HFF-Myc (cell line): ENCODE measurements around the gene EBLN2.

Source experiments
- DNase-seq: peaks from one replicate; pipeline ENCODE4 v3.0.0-alpha.2; 2011; ENCODE audit warnings: low read depth; ENCODE audit errors: extremely low read depth
- H3K4me3 ChIP-seq: replicated peaks from 2 replicates; pipeline ENCODE4 v1.5.1; 2011; ENCODE audit warnings: low read depth, mild to moderate bottlenecking, control low read depth, low read length
- TF ChIP-seq, protein P1 (sequence below): IDR thresholded peaks from 2 replicates; pipeline ENCODE4 v1.5.1; 2012; ENCODE audit warnings: mild to moderate bottlenecking, low read depth, low read length, control low read depth; ENCODE audit errors: missing control alignments

Gene EBLN2

DNA sequence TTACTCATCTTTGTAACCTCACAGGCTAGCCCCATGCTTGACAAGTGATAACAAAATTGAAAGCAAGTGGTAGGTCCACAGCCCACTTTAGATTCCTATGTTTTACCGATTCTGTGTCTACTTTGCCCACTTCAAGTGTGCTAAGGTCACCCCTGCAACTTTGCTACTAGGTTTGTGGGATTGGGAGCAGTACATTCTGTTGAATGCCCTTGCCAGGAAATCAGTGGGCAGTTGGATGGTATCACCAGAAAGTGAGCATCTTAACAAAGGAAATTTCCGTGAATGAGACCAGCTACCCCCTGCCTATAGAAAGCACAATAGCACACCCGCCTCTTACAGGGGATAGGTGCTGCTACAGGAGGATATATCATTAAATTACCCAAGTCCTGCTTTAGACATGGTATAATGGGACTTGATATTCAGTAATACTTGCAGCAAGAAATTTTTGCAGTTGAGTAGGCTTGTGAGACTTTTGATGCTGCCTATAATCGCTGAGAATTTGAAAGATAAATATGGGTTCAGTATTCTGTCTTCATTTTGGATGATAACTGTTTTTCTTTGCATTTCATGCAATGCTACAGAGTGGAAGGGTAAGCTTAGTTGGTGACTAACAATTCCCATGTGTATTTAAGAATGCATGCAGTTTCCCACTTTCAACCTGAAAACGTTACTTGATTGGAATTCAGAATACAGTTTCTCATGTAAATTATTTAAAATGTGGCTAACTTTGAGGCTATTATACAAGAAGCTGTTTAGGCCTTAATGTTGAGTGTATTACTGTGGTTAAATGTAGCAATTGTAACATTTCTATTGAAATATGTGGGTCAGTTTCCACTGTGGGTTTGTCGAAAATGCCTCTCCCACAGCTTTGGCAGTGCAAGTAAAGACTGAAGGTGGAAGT, 9.5 kb downstream of the EBLN2 start:
- DNase-seq = no peak
- H3K4me3 ChIP-seq = no peak overlapping the region
- TF ChIP-seq, protein P1, sequence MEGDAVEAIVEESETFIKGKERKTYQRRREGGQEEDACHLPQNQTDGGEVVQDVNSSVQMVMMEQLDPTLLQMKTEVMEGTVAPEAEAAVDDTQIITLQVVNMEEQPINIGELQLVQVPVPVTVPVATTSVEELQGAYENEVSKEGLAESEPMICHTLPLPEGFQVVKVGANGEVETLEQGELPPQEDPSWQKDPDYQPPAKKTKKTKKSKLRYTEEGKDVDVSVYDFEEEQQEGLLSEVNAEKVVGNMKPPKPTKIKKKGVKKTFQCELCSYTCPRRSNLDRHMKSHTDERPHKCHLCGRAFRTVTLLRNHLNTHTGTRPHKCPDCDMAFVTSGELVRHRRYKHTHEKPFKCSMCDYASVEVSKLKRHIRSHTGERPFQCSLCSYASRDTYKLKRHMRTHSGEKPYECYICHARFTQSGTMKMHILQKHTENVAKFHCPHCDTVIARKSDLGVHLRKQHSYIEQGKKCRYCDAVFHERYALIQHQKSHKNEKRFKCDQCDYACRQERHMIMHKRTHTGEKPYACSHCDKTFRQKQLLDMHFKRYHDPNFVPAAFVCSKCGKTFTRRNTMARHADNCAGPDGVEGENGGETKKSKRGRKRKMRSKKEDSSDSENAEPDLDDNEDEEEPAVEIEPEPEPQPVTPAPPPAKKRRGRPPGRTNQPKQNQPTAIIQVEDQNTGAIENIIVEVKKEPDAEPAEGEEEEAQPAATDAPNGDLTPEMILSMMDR = no peak

DNA sequence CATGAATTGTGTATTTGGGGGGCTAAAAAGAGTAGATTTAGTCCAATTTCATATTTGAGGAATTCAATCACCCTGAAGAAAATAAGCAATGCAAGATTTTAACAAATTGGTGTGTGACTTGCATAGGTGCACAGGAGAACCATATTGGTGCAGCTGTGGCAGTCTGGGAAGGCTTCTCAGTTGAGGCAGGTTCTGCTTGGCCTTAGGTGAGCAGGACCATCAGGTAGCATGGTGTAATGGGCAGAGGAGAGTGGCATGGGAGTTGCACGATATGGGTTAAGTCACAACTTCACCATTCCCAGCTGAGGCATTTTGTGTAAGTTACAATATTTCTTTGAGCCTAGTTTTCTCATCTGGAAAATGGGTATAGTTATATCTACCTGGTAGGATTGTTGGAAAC, 10.5 kb downstream of the EBLN2 start:
- DNase-seq = no peak
- no peak overlapping the region for H3K4me3 ChIP-seq
- TF ChIP-seq, protein P1 = no peak

DNA sequence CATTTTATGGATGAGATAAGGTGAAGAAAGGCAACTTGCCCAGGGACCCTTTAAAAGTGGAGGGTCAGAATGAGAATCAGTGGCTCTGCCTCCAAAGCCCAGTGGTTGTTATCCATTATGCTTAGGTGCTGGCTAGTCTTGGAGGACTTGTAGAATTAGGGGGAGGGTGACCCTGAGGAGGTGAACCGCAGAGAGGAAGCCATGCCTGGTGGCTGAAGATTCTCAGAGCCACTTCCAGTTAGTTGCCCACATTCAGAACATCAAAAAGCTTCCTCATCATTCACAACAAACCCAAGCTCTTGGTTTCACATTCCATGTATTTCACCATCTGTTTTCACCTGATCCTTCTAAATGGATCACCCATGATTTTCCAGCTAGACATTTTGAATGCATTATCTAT, 11.2 kb downstream of the EBLN2 start:
- H3K4me3 ChIP-seq = no peak overlapping the region
- DNase-seq = no peak
- TF ChIP-seq, protein P1 = no peak

DNA sequence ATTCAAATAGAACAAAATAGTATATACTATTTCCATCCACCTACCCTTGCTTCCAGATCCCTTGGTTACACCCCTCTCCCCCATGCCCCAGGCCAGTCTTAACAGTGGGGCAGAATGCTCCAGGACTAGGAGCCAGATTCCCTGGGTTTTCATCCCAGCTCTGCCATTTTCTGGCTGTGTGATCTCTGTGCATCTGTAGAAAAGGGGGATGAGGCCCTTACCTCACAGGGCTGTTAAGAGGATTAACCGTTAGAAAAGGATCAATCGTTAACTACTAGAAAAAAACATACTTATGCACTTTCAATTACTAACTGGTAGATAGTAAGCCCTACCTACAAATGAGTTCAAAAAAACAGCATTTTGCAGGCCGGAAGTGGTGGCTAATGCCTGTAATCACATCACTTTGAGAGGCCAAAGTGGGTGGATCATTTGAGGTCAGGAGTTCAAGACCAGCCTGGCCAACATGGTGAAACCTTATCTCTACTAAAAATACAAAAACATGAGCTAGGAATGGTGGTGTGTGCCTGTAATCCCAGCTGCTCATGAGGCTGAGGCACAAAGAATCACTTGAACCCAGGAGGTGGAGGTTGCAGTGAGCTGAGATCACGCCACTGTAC, 11.7 kb downstream of the EBLN2 start:
- no peak overlapping the region for H3K4me3 ChIP-seq
- DNase-seq = no peak
- TF ChIP-seq, protein P1 = no peak

DNA sequence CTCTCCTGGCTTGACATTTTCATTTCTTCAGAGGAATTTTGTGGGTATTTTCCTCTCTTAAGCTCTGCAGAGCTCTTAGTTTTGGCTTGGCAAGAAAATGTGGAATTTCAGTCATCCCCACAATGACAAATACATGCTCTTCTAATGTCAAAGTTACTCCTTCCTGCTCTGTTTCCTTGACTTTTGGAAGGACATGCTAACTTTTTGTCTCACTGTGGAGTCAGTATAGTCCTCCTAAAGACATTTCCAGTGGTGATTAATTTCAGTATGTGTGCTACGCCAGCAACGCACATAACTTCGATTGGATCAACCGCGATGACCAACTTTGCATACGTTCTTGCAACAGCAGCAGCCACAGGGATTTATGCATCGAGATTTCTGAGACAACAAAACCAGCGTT, 13.3 kb downstream of the EBLN2 start:
- no peak overlapping the region for H3K4me3 ChIP-seq
- no peak for DNase-seq
- TF ChIP-seq, protein P1 = no peak

DNA sequence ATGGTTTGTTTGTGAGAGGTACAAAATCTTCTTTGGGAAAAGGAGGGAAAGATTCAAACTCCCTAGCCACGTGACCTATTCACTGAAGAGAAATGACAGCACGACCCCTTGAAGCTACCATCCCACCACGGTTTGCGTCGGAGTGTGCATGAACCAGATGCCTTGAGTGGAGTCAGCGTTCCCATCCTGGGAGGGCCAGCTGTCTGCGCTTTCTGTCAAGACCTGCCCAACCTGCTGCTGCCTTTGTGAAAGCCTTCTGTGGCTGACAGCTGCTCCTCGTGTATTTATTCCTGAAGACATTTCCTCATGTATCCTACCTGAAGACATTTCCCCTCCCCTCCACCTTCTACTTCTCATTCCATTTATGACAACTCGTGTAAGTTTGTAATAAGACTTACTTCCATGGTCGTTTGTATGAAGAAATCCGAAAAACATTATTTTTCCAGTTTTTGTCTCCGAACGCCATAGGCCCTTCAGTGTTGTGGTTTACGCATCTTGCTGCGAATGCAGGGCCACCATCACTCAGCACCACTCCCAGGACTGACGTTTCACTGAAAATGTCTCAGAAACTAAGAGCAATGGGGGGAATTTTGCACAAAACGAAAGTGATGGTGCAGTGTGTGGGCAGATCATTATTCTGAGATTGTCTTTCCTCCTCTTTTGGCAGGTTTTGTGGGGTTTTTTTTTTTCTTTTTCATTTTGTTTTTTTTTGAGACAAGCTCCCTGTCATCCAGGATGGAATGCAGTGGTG, 18.9 kb downstream of the EBLN2 start:
- TF ChIP-seq, protein P1 = no peak
- DNase-seq = no peak
- no peak overlapping the region for H3K4me3 ChIP-seq
